K562 (cell line): ENCODE data around the gene MMS22L. TPM values are rescaled to one million over a fixed set of nuclear protein-coding genes. Genes with fewer than 3 reads are reported as not detected.

Experiments used
- polyA plus RNA-seq, 8 experiments: library from polyadenylated mRNA; depleted of rRNA in 4 of 8; stranded (reverse) in 5 of 8; unstranded in 3 of 8; fragments of >200 nt; fragmentation: Nextera tagmentation in 2 of 8; fragmentation: Illumina TruSeq in 1 of 8; extraction: Ambion mirVana in 2 of 8; extraction: Trizol in 1 of 8; gene quantifications; 2 replicates each; pipeline versions ENCODE4 v1.2.1 to v1.2.3, GENCODE V29; 2011 to 2014; ENCODE audit warnings: inconsistent platforms in 1 of 8, missing spikeins in 1 of 8
- total RNA-seq, 7 experiments: library from RNA; depleted of rRNA in 6 of 7; stranded (reverse); fragments of >200 nt in 6 of 7; fragmentation: Illumina TruSeq in 2 of 7; extraction: Trizol in 2 of 7; gene quantifications; 2 replicates each; pipeline versions ENCODE4 v1.2.1 to v1.2.3, GENCODE V29; 2011 to 2021; ENCODE audit warnings: low replicate concordance in 1 of 7
- TF ChIP-seq, protein P1 (sequence below): fragments of 450-650 bp; IDR thresholded peaks from 2 replicates; pipeline ENCODE4 v1.6.1; 2016; ENCODE audit warnings: mild to moderate bottlenecking, moderate library complexity

Gene MMS22L
- total and polyA plus RNA-seq, 9 of the 15 experiments (the other 6 are each of a cell fraction or from before 2014, with no cell fraction given): 13.0 to 59.5 (median 26.9) TPM

DNA sequence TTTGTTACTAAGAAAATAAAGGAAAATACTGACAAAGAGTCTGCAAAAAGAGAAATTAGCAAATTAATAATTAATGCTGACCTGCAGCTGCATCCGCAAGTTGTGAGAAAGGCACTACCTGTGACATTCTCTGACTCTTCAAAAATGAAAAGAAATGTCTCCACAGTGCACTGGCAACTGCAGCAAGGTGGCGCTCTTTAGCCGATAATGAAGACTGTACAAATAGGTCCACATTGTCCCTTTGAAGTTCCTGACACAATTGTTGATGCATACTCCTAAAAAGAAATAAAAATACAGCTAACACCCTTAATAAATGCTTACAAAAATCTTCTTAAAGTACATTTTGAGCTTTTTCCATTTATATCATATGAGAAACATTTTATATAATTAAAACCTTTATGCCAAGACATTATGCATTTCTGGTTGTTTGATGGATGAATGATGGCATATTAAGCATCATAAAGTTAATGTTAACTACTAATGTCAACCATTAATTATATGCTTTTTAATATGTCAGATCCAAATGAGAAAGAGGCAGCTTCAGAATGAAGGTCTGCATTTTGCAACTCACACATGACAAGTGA is 96.5 kb downstream of the MMS22L start (continued):
- TF ChIP-seq, protein P1, sequence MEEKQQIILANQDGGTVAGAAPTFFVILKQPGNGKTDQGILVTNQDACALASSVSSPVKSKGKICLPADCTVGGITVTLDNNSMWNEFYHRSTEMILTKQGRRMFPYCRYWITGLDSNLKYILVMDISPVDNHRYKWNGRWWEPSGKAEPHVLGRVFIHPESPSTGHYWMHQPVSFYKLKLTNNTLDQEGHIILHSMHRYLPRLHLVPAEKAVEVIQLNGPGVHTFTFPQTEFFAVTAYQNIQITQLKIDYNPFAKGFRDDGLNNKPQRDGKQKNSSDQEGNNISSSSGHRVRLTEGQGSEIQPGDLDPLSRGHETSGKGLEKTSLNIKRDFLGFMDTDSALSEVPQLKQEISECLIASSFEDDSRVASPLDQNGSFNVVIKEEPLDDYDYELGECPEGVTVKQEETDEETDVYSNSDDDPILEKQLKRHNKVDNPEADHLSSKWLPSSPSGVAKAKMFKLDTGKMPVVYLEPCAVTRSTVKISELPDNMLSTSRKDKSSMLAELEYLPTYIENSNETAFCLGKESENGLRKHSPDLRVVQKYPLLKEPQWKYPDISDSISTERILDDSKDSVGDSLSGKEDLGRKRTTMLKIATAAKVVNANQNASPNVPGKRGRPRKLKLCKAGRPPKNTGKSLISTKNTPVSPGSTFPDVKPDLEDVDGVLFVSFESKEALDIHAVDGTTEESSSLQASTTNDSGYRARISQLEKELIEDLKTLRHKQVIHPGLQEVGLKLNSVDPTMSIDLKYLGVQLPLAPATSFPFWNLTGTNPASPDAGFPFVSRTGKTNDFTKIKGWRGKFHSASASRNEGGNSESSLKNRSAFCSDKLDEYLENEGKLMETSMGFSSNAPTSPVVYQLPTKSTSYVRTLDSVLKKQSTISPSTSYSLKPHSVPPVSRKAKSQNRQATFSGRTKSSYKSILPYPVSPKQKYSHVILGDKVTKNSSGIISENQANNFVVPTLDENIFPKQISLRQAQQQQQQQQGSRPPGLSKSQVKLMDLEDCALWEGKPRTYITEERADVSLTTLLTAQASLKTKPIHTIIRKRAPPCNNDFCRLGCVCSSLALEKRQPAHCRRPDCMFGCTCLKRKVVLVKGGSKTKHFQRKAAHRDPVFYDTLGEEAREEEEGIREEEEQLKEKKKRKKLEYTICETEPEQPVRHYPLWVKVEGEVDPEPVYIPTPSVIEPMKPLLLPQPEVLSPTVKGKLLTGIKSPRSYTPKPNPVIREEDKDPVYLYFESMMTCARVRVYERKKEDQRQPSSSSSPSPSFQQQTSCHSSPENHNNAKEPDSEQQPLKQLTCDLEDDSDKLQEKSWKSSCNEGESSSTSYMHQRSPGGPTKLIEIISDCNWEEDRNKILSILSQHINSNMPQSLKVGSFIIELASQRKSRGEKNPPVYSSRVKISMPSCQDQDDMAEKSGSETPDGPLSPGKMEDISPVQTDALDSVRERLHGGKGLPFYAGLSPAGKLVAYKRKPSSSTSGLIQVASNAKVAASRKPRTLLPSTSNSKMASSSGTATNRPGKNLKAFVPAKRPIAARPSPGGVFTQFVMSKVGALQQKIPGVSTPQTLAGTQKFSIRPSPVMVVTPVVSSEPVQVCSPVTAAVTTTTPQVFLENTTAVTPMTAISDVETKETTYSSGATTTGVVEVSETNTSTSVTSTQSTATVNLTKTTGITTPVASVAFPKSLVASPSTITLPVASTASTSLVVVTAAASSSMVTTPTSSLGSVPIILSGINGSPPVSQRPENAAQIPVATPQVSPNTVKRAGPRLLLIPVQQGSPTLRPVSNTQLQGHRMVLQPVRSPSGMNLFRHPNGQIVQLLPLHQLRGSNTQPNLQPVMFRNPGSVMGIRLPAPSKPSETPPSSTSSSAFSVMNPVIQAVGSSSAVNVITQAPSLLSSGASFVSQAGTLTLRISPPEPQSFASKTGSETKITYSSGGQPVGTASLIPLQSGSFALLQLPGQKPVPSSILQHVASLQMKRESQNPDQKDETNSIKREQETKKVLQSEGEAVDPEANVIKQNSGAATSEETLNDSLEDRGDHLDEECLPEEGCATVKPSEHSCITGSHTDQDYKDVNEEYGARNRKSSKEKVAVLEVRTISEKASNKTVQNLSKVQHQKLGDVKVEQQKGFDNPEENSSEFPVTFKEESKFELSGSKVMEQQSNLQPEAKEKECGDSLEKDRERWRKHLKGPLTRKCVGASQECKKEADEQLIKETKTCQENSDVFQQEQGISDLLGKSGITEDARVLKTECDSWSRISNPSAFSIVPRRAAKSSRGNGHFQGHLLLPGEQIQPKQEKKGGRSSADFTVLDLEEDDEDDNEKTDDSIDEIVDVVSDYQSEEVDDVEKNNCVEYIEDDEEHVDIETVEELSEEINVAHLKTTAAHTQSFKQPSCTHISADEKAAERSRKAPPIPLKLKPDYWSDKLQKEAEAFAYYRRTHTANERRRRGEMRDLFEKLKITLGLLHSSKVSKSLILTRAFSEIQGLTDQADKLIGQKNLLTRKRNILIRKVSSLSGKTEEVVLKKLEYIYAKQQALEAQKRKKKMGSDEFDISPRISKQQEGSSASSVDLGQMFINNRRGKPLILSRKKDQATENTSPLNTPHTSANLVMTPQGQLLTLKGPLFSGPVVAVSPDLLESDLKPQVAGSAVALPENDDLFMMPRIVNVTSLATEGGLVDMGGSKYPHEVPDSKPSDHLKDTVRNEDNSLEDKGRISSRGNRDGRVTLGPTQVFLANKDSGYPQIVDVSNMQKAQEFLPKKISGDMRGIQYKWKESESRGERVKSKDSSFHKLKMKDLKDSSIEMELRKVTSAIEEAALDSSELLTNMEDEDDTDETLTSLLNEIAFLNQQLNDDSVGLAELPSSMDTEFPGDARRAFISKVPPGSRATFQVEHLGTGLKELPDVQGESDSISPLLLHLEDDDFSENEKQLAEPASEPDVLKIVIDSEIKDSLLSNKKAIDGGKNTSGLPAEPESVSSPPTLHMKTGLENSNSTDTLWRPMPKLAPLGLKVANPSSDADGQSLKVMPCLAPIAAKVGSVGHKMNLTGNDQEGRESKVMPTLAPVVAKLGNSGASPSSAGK: no peak
